NOMO-1 treated with DMSO at 0.1 percent for 48 hours (cell line): ENCODE results near the gene ZNF683.
"Not testable (repeated sequence)": the region's sequence is repeated elsewhere in the genome, so short reads cannot be mapped to it uniquely, and the experiment has no call there.

ENCODE experiments used
- DNase-seq: peaks from one replicate; lab custom pipeline; 2025; ENCODE audit not compliant: unreplicated experiment; lab: John Stamatoyannopoulos, UW

The ZNF683 gene

DNA sequence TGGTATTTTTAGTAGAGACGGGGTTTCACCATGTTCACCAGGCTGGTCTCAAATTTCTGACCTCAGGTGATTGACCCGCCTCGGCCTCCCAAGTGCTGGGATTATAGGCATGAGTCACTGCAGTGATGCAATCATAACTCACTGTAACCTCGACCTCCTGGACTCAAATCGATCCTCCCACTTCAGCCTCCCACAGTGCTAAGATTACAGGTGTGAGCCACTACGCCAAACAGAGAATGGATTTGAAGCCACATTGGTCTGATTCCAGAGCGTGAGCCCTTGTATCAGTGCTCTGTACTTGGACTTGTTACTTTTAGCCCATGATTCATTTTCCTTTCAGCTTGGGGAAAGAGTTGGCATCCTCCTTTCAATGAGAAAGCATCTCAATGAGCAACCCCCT is 14.9 kb upstream of the ZNF683 start:
- DNase-seq: peak; percentile 5

DNA sequence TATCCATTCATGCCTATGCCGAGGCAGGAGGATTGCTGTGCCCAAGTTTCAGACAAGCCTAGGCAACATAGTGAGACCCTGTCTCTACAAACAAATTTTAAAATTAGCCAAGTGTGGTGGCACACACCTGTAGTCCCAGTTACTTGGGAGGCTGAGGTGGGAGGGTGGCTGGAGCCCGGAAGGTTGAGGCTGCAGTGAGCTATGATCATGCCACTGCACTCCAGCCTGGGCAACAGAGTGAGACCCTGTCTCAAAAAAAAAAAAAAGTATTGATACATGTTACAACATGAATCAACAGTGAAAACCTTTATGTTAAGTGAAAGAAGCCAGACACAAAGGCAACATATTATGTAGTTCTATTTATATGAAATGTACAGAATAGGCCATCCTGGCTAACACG is 12.5 kb upstream of the ZNF683 start:
- not testable (repeated sequence) for DNase-seq

DNA sequence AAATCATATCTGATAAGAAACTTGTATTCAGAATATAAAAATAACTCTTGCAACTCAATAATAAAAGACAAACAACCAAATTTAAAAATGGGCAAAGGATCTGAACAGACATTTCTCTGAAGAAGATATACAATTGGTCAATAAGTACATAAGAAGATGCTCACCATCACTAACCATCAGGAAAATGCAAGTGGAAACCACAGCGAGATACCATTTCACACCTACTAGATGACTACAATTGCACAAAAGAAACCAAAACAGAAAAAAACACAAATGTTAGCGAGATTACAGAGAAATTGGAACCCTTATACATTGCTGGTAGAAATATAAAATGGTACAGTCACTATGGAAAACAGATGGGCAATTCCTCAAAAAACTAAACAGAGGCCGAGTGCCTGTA is 11.5 kb upstream of the ZNF683 start:
- DNase-seq: no peak

DNA sequence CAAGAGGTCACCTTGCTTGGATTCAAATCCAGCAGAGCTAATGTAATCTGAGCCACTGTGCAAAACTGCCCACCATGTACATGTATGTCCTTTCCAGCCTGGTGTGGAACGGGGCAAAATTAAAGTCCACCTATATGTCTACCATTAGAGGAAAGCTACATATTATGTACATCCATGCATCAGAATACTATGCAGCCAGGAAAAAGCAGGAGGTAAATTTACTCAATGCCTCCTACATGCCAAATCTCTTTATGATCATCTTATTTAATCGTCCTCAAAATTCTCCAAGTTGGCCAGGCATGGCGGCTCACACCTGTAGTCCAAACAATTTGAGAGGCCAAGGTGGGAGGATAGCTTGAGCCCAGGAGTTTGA is 6.3 kb upstream of the ZNF683 start:
- DNase-seq: no peak

DNA sequence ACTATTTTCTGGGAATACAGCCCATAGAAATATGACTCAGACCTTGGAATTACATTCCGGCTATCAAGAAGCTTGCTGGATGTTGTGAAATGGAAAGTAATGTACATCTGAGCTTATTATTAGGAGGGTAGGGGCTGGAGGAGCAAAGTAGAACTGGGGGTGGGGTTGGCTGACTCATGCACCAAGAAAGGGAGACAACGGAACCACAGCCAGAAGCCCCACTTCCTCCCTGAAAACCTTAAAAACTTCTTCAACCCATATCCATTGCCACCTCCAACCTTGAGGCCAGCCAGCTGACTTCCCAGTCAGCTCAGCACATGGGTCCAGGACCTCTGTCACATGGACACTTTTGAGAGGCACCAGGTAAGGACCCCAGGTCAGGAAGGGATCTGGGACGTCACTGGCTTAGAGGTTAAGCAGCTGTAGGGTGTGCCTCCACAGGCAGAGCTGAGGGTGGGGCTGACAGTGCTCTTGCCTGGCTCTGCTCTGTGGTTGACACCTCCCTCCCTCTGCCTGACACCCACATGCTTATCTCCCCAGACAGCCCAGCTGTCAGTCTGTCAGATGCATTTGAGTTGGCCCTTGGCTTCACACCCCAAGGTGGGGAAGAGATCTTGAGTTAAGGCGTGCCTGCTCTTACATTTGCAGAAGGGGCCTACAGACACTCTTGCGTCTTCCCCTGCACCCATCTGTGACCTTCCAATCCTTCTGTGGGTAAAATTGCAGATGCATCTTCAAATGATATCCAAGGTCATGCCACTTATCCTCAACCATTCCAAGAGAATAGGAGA is 5.7 kb upstream of the ZNF683 start:
- DNase-seq: peak; percentile 82

DNA sequence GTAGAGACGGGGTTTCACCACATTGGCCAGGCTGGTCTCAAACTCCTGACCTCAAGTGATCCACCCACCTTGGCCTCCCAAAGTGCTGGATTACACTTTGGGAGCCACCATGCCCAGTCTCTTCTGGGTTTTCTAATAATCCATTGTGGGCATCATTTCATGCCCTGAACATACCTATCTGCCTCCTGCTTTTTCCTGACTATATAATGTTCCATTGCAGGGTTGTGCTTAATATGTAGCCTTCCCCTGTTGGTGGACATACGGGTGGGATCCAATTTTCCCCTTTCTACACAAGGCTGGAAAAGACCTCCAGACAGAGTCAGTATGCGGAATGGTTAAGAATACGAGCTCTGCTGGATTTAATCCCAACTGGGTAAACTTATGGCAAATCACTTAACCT is 3.5 kb upstream of the ZNF683 start:
- no peak for DNase-seq

DNA sequence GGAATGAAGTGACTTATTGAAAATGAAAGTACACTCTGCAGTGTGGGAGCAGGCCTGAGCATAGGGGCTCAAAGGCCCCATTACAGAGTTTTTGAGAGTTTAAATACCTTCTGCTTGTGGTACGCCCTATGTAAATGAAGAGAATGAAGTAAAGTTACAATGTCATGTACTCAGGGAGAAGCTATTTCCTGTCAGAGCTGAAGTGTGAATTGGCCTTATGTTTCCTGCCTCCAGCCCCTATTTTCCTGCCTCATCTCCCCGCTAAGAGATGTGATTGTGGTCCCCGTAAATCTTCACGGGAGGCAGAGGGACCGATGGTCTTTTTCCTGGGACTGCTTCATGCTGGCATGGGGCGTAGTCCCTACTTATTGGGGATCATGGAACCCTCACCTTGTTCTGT is 2.5 kb upstream of the ZNF683 start:
- DNase-seq: no peak

DNA sequence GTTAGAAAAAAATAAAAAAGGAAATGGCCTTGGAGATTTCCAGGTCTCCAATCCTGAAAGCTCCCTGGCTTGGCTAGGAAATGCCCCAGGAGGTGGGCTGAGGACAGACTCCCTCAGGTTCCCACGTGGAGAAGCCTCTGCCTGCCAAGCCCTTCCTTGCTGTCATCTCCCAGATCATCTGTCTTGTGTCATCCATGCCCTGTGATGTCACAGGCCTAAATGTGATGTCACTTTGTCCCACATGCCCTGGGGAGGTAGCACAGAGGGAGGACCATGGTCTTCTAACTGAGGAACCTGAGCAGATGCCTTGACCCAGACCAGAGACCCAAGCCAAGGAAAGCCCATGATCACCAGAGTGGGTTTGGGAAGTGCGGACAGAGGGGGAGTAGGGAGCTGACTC is 1.8 kb upstream of the ZNF683 start:
- DNase-seq: not testable (repeated sequence)

DNA sequence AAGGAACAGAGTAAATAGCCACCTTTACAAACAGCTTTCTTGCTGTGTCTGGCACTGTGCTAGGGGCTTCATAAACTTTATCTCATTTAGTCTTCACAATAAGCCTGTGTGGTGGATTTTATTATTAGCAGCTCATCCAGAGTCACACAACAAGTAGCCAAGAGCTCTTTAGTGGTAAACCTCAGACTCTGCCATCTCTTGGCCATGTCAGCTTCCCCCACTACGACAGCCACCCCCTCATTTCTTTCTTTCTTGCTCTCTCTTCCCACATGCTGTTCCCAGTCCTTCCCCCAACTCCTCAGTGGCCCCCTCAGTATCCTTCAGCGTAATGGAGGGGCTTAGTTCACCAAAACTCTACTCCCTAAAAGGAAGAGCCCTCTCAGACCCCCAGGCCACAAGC is 1.2 kb upstream of the ZNF683 start:
- DNase-seq: no peak

DNA sequence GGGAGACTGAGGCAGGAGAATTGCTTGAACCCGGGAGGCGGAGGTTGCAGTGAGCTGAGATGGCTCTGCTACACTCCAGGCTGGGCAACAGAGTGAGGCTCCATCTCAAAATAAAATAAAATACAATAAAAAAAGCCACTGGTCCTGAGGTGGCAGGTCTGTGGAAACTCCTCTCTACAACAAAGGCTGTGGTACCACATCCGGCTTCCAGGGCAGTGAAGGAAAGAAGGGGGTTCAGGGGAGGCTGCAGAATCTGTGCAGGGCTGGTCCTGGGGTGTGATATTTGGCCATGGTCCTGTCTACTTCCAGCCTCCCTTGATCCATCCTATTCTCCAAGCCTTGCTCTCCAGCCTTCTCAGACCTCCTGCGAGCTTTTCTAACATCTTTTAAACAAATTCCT is 731 bp upstream of the ZNF683 start:
- DNase-seq: no peak

DNA sequence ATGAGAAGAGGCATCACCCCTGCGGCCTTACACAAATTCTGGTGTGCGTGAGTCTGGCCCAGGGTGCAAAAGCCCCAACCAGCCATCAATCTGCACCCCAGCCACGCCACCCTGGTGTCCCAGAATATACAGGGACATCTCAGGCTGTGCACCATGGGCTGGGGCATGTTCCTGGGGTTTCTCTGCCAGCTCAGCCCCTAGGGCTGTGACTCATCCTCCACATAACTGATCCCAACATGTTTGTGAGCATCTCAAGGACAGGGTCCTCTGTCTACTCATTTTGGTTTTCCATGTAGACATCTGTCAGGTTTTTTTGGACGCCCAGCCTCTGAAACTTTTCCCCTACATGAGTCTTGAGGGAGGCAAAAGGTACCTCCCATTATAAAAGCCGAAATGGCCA is 511 bp downstream of the ZNF683 start:
- DNase-seq: no peak

DNA sequence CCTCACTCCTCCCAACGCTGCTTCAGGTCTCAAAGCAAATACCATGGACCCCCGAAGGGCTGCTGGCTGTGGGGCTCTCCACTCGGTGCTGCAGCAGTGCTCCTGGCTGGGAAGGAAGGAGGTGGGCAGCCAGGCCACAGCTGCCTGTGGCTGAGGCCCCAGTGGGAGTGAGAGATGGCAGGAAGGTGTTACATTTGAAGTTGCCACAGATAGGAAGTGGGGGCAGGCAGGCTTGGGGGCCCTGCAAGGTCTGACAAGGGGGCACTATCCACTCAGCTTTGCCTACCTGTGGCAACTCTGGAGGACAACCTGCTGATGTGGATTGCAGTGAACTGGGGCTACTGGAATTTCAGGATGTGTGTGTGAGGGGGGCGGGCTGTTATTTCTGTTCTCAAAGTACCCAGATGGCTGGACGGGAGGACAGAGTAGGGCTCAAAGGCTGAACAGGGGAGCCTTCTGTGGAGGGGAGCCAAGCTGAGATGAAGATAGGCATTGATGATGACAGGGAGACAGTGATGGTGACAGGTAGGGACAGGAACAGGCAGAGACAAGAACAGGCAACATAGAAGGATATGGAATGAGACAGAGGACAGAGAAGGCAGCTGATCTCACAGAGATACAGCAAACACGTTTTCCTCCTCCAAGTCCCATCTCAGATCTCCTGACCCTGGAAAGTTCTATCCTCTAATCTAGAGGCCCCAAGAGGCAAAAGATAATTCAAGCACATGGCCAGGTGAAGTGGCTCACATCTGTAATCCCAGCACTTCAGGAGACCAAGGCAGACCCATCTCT is 1.8 kb downstream of the ZNF683 start:
- DNase-seq: no peak

DNA sequence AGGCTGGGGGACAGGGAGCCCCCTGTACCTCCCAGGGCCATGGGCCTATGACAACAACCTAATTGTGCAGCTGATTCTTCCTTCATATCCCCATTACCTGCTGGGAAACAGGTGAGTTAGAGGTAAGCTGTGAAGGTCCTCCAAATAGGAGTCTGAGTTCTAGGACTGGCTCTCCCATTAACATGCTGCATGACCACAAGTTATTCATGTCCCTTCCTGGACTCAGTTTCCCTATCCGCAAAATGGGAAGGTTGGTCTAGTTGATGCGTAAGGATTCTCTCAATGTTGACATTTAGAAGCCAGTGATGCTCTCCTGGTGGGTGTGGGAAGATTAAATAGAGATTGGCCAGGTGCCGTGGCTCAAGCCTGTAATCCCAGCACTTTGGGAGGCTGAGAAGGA is 4.1 kb downstream of the ZNF683 start:
- no peak for DNase-seq

DNA sequence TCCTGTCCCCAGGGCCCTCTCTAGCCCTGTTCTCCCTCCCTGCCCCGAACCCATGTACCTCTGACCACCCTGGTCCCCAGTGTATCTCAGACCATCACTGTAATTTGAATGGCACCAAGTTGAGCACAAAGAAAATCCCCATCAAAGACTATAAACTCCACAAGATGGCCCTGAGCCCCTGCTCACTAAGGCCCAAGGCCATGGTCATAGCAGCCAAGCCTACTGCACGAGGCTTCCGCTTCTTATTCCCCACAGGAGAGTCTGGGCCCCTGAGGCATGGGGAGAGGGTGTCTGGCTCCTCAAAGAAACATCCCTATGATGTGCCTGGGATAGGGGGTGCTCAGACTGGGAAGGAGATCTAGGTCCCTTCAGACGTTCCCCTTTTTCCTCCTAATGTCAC is 4.5 kb downstream of the ZNF683 start:
- no peak for DNase-seq

DNA sequence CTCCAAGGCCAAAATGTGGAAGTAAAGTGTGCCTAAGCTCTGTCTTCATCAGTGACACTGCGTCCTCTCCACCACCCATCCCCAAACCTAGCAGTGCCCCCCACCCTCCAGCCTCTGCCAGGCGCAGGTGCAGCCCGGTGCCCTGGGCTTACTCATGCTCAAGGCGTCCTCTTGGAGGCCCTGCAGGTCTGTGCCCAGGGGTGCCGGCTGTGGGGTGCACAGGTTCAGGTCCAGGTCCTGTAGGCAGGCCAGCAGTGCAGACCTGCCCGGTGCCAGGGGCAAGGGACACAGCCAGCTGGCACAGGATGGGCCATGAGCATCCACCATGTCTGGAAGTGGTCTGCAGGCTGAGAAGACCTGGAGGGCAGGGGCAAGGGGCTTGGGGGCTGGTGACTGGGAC is 5.1 kb downstream of the ZNF683 start:
- DNase-seq: no peak

DNA sequence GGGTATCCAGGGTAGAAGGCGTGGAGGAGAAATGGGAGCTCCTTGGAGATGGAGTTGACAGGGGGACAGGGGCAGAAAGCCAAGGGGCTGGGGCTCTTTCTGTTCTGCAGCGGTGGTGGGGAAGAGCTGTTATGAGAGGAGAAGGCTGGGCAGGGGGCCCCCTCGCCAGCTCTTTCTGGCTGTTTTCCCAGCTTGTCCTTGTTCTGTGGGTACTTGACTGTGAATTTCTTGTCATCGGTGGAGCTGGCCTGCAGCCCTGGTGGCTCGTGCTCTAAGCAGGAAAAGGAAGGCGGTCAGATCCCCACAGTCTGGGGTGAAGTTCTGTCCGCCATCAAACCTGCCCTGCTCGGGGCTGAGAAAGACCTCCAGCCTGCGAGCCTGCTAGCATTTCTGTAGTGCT is 7.6 kb downstream of the ZNF683 start:
- no peak for DNase-seq

DNA sequence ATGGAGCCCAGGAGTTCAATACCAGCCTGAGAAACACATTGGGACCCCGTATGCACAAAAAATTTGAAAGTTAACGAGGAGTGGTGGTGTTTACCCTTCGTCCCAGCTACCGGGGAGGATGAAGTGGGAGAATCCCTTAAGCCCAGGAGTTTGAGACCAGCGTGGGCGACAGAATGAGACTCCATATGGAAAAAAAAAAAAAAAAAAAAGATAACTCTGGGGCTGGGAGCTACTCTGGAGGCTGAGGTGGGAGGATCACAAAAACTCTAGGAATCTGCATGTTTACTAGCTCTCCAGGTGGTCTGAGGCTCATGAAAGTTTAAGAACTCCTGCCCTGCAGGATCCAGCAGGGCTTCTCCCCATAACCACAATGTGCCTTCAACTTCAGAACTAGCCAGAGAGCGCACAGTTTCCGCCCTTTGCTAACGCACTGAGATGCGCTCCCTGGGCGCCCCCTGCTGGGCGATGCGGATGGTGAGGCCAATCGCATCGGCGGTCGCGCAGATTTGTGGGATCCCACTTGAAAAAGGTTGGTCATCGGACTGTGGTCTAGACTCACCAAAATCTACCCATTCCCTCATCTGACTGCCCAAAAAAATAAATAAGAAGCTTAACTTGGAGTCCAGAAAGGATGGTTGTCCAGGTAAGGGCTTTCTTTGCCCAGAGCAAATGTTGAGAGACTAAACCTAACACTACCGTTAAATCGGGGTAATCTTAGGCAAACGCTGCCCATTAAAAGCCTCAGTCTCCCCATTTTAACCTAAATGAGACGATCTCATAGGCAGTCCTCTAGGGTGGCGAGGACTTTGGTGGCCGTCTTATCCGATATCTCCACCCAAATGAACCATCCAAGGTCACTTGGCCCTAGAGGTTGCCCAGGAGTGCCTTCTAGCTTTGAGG is 8.8 kb downstream of the ZNF683 start:
- DNase-seq: peak; percentile 80

DNA sequence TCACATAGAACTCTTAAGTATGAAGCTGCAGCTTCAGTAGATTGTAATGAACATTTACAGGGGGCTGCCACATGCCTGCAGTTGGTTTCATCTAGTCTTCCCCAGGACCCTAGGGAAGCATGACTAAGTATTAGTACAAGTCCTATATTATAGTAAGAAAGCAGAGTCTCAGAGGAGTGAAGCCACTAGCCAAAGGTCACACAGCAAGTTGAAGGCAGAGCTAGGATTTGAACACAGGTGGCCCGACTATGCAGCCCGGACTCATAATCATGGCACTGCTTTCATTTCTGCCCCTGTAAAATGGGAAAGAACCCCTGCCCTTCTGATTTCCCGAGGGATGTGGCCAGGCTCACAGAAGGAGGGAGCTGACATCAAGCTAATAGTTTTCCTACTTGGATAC is 10.2 kb downstream of the ZNF683 start:
- no peak for DNase-seq

DNA sequence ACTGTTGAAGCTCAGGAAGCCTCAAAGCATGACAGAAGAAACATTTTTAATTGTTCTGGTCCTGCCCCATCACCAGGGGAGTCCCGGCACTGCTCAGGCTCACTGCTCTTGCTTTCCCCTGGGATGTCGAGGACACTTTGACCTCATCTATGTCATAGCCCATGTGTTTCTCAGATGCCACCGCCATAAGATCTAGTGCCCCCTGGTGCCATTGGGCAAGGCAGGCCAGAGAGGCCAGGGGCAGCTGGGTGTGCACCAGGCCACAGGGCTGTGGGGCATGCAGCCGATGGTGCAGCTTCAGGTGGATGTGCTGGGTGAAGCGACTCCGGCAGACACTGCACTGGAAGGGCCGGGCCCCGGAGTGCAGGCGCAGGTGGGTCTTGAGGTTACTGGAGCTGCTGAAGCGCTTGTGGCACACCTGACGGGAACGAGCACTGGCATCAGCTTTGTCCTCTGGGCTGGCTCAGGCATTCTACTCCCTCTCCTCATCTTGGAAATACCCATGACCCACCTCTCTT is 10.9 kb downstream of the ZNF683 start:
- DNase-seq: no peak

DNA sequence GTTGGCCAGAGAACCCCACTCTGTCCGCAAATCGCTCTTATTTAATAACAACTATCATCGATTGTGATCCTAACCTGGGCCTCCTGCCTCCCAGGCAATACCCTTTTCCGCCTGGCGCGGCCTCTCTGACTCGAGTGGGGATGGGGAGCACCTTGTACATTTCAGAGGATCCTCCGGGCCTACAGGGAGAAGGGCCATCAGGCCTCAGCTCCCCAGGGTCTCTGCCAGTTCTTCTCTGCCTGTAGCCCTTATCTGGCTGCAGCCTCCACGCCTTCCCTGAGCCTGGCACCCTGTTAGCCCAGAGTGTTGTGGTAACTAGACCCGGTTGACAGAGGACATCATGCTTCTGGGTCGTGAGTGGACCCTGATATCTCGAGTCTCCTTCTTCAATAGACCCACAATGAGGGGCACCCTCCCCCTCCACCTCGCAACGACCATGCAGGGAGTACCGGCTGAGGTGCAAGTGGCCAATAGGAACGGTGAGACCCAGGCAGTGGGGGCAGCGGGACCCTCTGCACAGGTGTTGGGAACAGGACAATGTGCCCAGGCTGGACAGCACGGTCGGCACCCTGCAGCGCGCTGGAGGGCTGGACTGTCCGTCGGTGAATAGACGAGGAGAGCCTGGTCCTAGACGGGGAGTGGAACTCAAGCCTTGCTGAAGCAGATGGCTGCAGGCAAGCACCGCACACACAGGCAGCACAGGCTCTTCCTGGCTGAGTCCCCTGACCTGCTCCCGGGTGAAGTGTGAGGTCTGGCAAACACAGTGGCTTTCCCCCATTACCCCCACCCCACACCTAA is 11.5 kb downstream of the ZNF683 start:
- no peak for DNase-seq
